ENCODE data around the gene ATXN7L1.

ATXN7L1 gene

GRCh38 chr7:105691680-105692564, 184.5 kb downstream of the ATXN7L1 start:
- DNase-seq, result peak; percentile 40

DNA sequence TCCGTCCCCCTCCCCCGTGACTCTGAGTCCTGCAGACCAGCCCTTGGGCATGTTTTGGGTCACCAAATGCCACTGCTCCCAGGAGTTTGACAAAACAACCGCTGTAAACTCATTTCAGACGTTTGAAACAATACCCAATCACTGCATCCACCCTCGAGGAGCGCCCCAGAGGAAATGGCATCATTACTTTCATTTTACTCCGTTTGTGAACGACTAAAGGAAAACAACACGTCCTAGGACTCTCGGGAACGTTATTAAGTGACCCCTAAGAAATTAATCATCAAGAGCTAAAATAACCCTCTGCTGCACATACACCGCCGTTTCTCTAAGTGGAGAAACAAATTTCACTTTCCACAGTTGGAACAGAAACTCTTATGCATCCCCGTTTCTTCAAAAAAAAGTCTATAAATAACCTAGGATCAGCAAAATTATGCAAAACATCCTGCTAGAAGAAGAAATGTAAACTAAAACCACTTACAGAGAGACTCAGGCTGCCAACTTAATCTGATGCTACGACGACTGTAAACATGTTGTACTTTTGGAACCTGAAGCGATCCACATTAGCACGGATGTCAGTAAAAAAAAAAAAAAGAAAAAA, 185.2 kb downstream of the ATXN7L1 start:
- DNase-seq, result no peak

GRCh38 chr7:105690325-105690945, 186.0 kb downstream of the ATXN7L1 start:
- DNase-seq, result no peak

- DNase-seq, result no peak
These were observed 187.2 kb downstream of the ATXN7L1 start for GRCh38 chr7:105689067-105689819.

DNA sequence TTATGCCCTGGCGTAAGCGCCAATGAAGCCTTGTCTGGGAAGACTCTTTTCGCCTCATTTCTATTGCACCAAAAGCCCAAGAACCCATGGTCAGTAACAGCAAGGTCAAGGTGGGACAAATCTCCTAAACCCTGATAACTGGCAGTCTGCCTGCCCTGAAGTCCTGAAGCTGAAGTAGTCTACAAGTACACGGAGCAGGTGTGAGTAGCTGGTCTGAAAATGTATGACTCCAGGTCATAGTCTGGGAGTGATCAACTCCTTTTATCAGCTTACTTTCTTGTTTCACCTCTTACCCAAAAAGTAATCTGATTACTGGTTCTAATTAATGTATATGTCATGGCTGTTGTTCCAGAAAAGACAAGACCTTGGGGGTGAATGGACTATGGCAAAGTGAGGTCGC, 187.8 kb downstream of the ATXN7L1 start:
- no peak for DNase-seq

DNA sequence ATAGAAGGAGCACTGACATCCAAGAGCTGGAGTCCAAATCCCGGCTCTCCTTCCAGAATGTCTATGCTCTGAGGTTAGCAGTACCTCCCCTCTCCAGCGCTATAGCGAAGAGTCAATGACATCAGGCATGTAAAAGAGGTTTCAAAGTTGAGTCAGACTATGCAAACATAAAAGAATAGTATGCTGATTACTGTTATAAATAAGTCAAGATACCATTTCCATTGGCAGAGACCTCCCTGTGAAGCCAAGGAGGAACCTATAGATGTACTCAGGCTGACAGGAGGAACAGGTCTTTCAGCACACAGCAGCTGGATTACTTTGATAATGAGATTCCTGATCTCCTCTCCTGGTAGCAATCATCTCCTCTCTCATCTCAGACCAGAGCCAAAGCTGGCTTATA, 191.2 kb downstream of the ATXN7L1 start:
- DNase-seq, result no peak

DNA sequence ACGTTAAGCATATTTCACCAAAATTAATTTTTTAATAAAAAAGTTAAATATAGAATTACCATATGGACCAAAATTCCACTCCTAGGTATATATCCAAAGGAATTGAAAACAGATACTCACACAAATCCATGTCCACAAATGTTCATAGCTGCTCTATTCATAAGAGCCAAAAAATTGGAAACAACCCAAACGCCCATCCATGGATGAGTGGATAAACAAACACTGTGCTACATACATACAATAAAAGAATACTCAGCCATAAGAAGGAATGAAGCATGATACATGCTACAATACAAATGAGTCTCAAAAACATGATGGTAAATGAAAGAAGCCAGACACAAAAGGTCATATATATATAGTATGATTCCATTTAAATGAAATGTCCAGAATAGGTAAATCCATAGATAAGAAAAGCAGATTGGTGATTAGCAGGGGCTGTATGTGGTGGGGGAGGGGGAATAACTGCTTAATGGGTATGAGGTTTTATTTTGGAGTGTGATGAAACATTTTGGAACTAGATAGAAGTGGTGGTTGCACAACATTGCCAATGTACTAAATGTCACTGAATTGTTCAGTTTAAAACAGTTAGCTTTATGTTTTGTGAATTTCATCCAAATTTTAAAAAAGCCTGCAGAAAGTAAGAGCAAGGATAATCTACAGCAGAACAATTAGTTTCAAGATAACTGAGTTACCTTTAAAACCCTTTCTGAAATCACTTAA, 193.9 kb downstream of the ATXN7L1 start:
- DNase-seq, result no peak

- no peak for DNase-seq
These were observed 195.8 kb downstream of the ATXN7L1 start for GRCh38 chr7:105680505-105681187.

DNA sequence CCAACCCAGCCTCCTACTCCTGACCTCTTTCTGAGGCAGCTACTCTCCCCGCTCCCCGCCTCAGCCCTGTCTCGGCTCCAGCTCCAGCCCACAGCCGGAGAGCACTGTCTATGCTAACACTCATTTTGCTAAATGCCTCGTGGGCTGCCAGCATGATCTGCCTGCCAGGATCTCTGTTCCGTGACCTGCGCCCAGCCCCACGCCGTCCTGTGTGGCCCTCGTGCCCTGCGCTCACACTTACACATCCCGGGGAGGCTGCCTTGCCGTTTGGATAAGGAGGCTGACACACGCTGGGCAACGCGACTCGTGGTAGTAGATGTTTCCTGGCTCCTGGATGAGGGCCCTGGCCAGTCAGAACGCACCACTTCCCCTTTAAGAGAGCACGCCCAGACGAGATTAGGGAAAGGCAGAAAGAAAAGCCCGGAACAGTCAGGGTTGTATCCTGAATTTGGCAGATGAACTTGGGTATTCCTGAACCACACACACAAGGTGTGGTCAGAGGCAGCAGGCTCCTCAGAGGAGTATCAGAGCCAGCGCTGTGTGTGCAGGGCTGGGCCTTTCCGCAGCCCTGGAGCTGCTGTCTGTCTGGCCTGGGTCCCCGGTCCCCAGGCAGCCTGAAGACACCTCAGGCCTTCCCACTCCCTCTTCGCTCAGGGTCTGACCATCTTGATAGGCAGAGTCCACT, 197.4 kb downstream of the ATXN7L1 start:
- no peak for DNase-seq

- peak; percentile 18 for DNase-seq
These were observed 198.4 kb downstream of the ATXN7L1 start for GRCh38 chr7:105677817-105678573.

DNA sequence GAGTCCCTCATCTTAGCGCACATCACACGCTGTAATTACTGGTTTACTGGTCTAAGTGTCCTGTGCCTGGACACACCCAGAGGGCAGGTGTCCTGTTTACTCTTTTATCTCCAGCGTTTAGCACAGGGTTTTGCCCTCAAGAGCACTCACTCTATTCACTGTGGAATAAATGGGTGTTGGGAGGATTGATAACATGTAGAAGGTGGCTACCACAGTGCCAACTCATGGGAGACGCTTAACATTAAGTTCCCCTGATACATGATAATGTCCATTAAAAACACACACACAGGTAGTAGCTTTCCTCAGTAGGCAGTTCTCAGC, 199.0 kb downstream of the ATXN7L1 start:
- DNase-seq, result no peak

DNA sequence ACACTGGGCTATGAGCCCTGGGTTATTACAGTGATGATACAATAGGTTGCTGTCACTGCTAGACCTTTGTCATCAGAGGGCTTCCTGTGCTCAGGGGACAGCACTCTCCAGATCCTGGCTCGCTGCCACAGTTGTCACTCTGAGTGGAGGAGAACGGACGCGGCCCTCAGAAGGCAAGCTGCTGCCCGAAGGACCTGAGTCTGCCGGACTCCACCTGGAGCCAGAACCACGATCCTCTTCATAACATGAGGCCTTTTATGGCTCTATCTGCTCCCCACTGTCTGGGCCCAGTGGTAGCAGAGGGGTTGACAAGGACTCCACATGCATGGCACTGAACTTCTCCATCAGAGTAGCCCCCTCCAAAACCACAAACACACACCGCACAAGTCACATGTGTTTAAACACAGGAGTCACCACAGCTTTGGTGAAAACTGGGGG, 200.4 kb downstream of the ATXN7L1 start:
- peak; percentile 30 for DNase-seq

DNA sequence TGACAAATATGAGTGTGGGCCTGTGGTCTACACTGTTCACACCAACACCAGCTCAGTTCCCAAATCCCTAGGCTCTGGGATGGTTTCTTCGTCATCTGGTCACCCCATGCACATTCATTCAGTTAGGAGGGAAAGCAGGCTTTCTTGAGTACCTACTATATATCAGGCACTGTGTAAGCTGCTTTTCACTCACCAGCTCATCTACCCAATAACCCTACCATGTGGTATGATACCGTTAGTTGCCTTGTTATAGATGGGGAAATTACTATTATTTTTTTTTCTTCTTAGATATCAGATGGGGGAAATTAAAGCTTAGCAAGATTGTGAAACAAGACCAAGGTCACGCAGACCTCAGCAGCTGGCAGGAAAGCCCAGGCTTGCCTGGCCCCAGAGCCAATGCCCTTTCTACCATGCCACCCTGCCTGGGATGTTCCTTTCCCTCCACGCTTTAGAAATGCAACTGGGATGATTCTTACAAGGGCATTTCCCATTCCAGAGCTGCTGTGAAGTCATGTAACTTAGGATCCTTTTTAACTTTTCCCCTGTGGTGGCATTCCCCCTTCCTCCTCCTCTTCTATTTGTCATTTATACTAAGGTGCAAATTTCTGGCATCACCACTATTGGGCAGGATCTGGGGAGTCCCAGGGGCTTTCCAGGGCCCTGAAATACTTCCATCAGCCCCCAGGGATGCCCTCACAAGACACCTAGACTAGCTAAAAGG, 202.0 kb downstream of the ATXN7L1 start:
- no peak for DNase-seq

DNA sequence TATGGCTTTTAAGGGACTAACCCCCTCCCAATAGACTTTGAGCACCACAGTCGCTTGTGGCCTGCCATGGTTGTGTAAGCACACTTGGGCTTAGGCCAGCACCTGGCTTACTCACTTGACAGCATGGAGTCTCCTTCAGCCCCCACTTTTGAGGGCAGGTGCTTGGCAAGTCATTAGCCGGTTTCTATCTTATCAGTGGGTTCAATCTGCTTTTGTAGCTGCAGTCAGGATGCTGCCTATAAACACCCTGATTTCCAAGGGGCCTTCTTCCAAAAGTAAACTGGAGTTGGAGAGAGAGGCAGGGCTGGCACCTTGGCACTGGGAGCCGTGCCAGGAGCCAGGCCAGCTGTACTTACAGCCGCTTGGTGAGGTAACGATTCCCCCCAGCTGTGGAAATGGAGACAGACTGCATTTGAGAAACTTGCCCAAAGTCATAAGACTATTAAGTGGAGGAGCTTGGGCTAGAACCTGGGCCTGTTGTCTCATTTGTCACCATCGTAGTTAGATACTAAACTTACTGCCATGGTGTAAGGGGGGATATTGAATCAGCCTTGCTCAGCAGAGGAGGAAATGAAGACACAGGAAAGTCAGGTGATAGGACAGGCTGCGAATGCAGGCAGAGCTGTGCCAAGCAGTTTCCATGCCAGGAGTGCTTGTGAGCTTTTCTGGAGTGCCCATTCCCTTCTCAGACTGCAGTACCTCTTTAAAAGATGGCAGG, 202.9 kb downstream of the ATXN7L1 start:
- no peak for DNase-seq

- DNase-seq, result no peak
These were observed 203.6 kb downstream of the ATXN7L1 start for GRCh38 chr7:105672801-105673200.

DNA sequence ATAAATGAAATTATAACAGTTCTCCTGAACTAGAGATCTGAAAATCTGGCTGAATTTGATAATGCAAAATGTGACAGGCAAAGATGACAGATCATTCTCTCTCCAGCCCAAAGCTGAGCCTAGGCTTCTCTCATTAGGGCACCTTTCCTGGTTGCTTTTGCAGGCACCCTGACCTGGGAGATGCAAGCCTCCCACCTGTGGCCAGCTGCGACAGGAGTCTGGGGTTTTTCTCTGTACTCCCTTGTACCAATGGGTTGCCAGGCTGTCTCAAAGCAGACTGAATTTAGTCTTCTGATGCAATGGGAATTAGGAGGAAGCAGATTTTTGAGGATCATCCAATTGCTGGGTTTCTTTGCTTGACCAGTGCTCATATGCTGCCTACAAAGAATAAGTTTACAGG, 210.1 kb downstream of the ATXN7L1 start:
- no peak for DNase-seq

- DNase-seq, result no peak
These were observed 210.7 kb downstream of the ATXN7L1 start for GRCh38 chr7:105665684-105666083.

GRCh38 chr7:105664816-105665525, 211.4 kb downstream of the ATXN7L1 start:
- DNase-seq, result no peak

DNA sequence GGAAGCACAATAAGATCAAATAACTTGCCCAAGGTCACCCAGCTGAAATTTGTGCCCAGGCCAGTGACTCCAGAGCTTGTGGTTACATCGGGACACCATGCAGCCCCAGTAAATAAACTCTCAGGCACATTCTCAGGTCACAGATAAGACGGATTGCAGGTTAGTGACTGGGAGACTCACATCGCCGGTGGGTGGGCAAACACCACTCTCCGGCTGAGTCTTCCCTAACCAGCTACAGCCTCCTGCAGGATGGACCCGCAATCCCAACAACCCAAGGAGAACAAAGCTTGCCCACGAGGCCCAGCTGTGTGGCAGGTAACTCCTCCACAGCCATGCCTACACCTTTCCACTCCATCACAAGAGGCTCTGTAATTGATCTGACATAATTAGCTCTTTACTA, 213.4 kb downstream of the ATXN7L1 start:
- DNase-seq, result no peak
